ENCODE data around the gene PTPRF.

Gene PTPRF

GRCh38 chr1:43584204-43584603, 53.5 kb downstream of the PTPRF start:
- FAIRE-seq: no peak

- FAIRE-seq: no peak
Measured at GRCh38 chr1:43585557-43585956, 54.9 kb downstream of the PTPRF start.

- FAIRE-seq: no peak
Measured at GRCh38 chr1:43586136-43586731, 55.6 kb downstream of the PTPRF start.

GRCh38 chr1:43587001-43587400, 56.3 kb downstream of the PTPRF start:
- FAIRE-seq: no peak

GRCh38 chr1:43587594-43587993, 56.9 kb downstream of the PTPRF start:
- FAIRE-seq: no peak

- FAIRE-seq: no peak
Measured at GRCh38 chr1:43588592-43588991, 57.9 kb downstream of the PTPRF start.

GRCh38 chr1:43590388-43590925, 59.8 kb downstream of the PTPRF start:
- FAIRE-seq: no peak

GRCh38 chr1:43591181-43591580, 60.5 kb downstream of the PTPRF start:
- FAIRE-seq: no peak

- no peak for FAIRE-seq
Measured at GRCh38 chr1:43592051-43592665, 61.5 kb downstream of the PTPRF start.

- no peak for FAIRE-seq
Measured at GRCh38 chr1:43592974-43593683, 62.4 kb downstream of the PTPRF start.

- no peak for FAIRE-seq
Measured at GRCh38 chr1:43596579-43596978, 65.9 kb downstream of the PTPRF start.

GRCh38 chr1:43597028-43597427, 66.3 kb downstream of the PTPRF start:
- FAIRE-seq: no peak

- FAIRE-seq: no peak
Measured at GRCh38 chr1:43597721-43598120, 67.0 kb downstream of the PTPRF start.

GRCh38 chr1:43598622-43599021, 67.9 kb downstream of the PTPRF start:
- FAIRE-seq: no peak

- no peak for FAIRE-seq
Measured at GRCh38 chr1:43600033-43601020, 69.6 kb downstream of the PTPRF start.

- FAIRE-seq: no peak
Measured at GRCh38 chr1:43602990-43603389, 72.3 kb downstream of the PTPRF start.

- no peak for FAIRE-seq
Measured at GRCh38 chr1:43604192-43604591, 73.5 kb downstream of the PTPRF start.

- FAIRE-seq: no peak
Measured at GRCh38 chr1:43605157-43605556, 74.5 kb downstream of the PTPRF start.

GRCh38 chr1:43605766-43606165, 75.1 kb downstream of the PTPRF start:
- no peak for FAIRE-seq

GRCh38 chr1:43606624-43607023, 75.9 kb downstream of the PTPRF start:
- FAIRE-seq: no peak

- no peak for FAIRE-seq
Measured at GRCh38 chr1:43608827-43609226, 78.1 kb downstream of the PTPRF start.

GRCh38 chr1:43610339-43610738, 79.7 kb downstream of the PTPRF start:
- no peak for FAIRE-seq

GRCh38 chr1:43611950-43612349, 81.3 kb downstream of the PTPRF start:
- FAIRE-seq: no peak
